Loucy (cell line): ENCODE measurements around the gene PITX2.

Experiments used
- H2AFZ ChIP-seq: fragments of 200-600 bp; sonication (generic); 2 replicates; pipeline ENCODE4 v1.6.0; 2016; ENCODE audit warnings: antibody characterized with exemption, mild to moderate bottlenecking, low read length, moderate library complexity
- H3F3A ChIP-seq: fragments of 200-600 bp; 2 replicates; pipeline ENCODE4 v1.6.0; 2016; ENCODE audit warnings: antibody characterized with exemption, low read depth, mild to moderate bottlenecking
- H3K27me3 ChIP-seq: fragments of 200-600 bp; sonication (generic); 2 replicates; pipeline ENCODE4 v1.6.1; 2014; ENCODE audit warnings: low read length, mild to moderate bottlenecking; ENCODE audit not compliant: insufficient read depth, poor library complexity, severe bottlenecking
- H3K36me3 ChIP-seq: fragments of 200-600 bp; sonication (generic); 2 replicates; pipeline ENCODE4 v1.6.1; 2016; ENCODE audit warnings: low read length; ENCODE audit not compliant: insufficient read depth
- H3K4me1 ChIP-seq: fragments of 200-600 bp; sonication (generic); 2 replicates; pipeline ENCODE4 v1.5.1; 2014; ENCODE audit warnings: low read length, mild to moderate bottlenecking; ENCODE audit not compliant: insufficient read depth, poor library complexity, severe bottlenecking
- H3K4me2 ChIP-seq: fragments of 200-600 bp; sonication (generic); 2 replicates; pipeline ENCODE4 v1.6.0; 2014; ENCODE audit warnings: antibody characterized with exemption, low read length, low read depth, mild to moderate bottlenecking; ENCODE audit not compliant: poor library complexity, severe bottlenecking
- H3K4me3 ChIP-seq: fragments of 200-600 bp; sonication (generic); 2 replicates; pipeline ENCODE4 v1.5.1; 2014; ENCODE audit warnings: low read length, mild to moderate bottlenecking, mixed read lengths; ENCODE audit not compliant: poor library complexity, severe bottlenecking
- H3K79me2 ChIP-seq: fragments of 200-600 bp; sonication (generic); 2 replicates; pipeline ENCODE4 v1.6.1; 2014; ENCODE audit warnings: low read length; ENCODE audit not compliant: insufficient read depth
- H3K9ac ChIP-seq: fragments of 200-600 bp; sonication (generic); 2 replicates; pipeline ENCODE4 v1.6.0; 2014; ENCODE audit warnings: mild to moderate bottlenecking, low read depth, low read length, moderate library complexity; ENCODE audit not compliant: poor library complexity, severe bottlenecking
- H3K9me2 ChIP-seq: fragments of 200-600 bp; sonication (generic); replicated peaks from 2 replicates; pipeline ENCODE4 v1.6.1; 2016; ENCODE audit warnings: low read depth, low read length, mixed read lengths
- H3K9me3 ChIP-seq: fragments of 200-600 bp; sonication (generic); 2 replicates; pipeline ENCODE4 v1.6.1; 2014; ENCODE audit warnings: mild to moderate bottlenecking, antibody characterized with exemption, low read length, low read depth; ENCODE audit not compliant: insufficient read depth
- H4K20me1 ChIP-seq: fragments of 200-600 bp; sonication (generic); 2 replicates; pipeline ENCODE4 v1.6.0; 2014; ENCODE audit warnings: antibody characterized with exemption, low read length, mild to moderate bottlenecking; ENCODE audit not compliant: insufficient read depth, poor library complexity, severe bottlenecking
- CTCF ChIP-seq: fragments of 200-600 bp; sonication (generic); conservative IDR thresholded peaks from 2 replicates; pipeline ENCODE4 v1.5.1; 2014; ENCODE audit warnings: mild to moderate bottlenecking, antibody characterized with exemption, low read length
- EZH2phosphoT487 ChIP-seq: fragments of 200-600 bp; IDR thresholded peaks from 2 replicates; pipeline ENCODE4 v1.6.1; 2018; ENCODE audit warnings: antibody characterized with exemption, mild to moderate bottlenecking, moderate library complexity, borderline replicate concordance

Gene PITX2

GRCh38 chr4:110617075-110617640 lies 5.7 kb downstream of the PITX2 start:
- no peak for TF ChIP-seq EZH2phosphoT487
- TF ChIP-seq CTCF: no peak
- Histone ChIP-seq H3K9me3 (no peaks in the 10 kb centered on the region), H3K79me2 (no peaks in the 10 kb centered on the region), H3K9ac (no peak overlapping the region), H3K9me2 (no peaks in the 10 kb centered on the region), H3K36me3 (no peaks in the 10 kb centered on the region), H3K27me3 (no peaks in the 10 kb centered on the region), H3K4me3 (no peak overlapping the region), H3F3A (no peaks in the 10 kb centered on the region), H3K4me1 (no peaks in the 10 kb centered on the region), H4K20me1 (no peaks in the 10 kb centered on the region), H3K4me2 (no peak overlapping the region), H2AFZ (no peak overlapping the region)

GRCh38 chr4:110616238-110617074 lies 6.4 kb downstream of the PITX2 start:
- Histone ChIP-seq H2AFZ (no peak overlapping the region), H4K20me1 (no peaks in the 10 kb centered on the region), H3K27me3 (no peaks in the 10 kb centered on the region), H3K9ac (no peak overlapping the region), H3K9me2 (no peaks in the 10 kb centered on the region), H3F3A (no peaks in the 10 kb centered on the region), H3K36me3 (no peaks in the 10 kb centered on the region), H3K4me1 (no peaks in the 10 kb centered on the region), H3K4me3 (no peak overlapping the region), H3K9me3 (no peaks in the 10 kb centered on the region), H3K79me2 (no peaks in the 10 kb centered on the region), H3K4me2 (no peak overlapping the region)
- TF ChIP-seq CTCF (no peak), EZH2phosphoT487 (no peak)

GRCh38 chr4:110615353-110616237 lies 7.3 kb downstream of the PITX2 start:
- Histone ChIP-seq H3K9me3 (no peaks in the 10 kb centered on the region), H3K4me1 (no peaks in the 10 kb centered on the region), H3K79me2 (no peaks in the 10 kb centered on the region), H3K9ac (no peak overlapping the region), H3K27me3 (no peaks in the 10 kb centered on the region), H3K36me3 (no peaks in the 10 kb centered on the region), H4K20me1 (no peaks in the 10 kb centered on the region), H3F3A (no peaks in the 10 kb centered on the region), H2AFZ (no peak overlapping the region), H3K4me2 (no peak overlapping the region), H3K4me3 (no peak overlapping the region), H3K9me2 (no peaks in the 10 kb centered on the region)
- no peak for TF ChIP-seq EZH2phosphoT487
- TF ChIP-seq CTCF: no peak
